SK-N-SH treated with all-trans-retinoic acid at 6 μM for 48 hours (cell line): ENCODE measurements around the gene DPYSL3.
A peak's percentile ranks its signal among the peaks of the same experiment; 100 is the strongest.

Source experiments
- ATAC-seq: fragments of 200-7000 bp; cut with Tn5 transposase; 3 replicates; pipeline ENCODE4 v1.9.1; 2020; ENCODE audit warnings: mild to moderate bottlenecking, moderate library complexity
- ARNTL ChIP-seq: fragments of 450-650 bp; formaldehyde crosslinking; IDR thresholded peaks from 2 replicates; pipeline ENCODE4 v1.5.0; 2020; ENCODE audit warnings: low read depth, mild to moderate bottlenecking, moderate library complexity, borderline replicate concordance
- BACH2 ChIP-seq: fragments of 250-450 bp; sonication (Bioruptor Pico); IDR thresholded peaks from 2 replicates; pipeline ENCODE4 v1.9.0; 2021; ENCODE audit warnings: mild to moderate bottlenecking, borderline replicate concordance
- CSDC2 ChIP-seq: fragments of 250-450 bp; sonication (Bioruptor Pico); IDR thresholded peaks from 2 replicates; pipeline ENCODE4 v1.5.0; 2020; ENCODE audit warnings: mild to moderate bottlenecking, moderate library complexity
- CSRNP3 ChIP-seq: fragments of 250-450 bp; sonication (Bioruptor Pico); IDR thresholded peaks from 2 replicates; pipeline ENCODE4 v1.5.1; 2021; ENCODE audit warnings: mild to moderate bottlenecking, moderate library complexity
- ESRRG ChIP-seq: fragments of 250-450 bp; sonication (Bioruptor Pico); IDR thresholded peaks from 2 replicates; pipeline ENCODE4 v1.6.1; 2021; ENCODE audit warnings: mild to moderate bottlenecking
- GLIS3 ChIP-seq: fragments of 250-450 bp; sonication (Bioruptor Pico); IDR thresholded peaks from 2 replicates; pipeline ENCODE4 v1.5.0; 2020; ENCODE audit warnings: mild to moderate bottlenecking, moderate library complexity
- ISL1 ChIP-seq: fragments of 250-450 bp; sonication (Bioruptor Pico); IDR thresholded peaks from 2 replicates; pipeline ENCODE4 v2.1.2; 2022; ENCODE audit warnings: mild to moderate bottlenecking, moderate library complexity
- OSR1 ChIP-seq: fragments of 250-450 bp; sonication (Bioruptor Pico); IDR thresholded peaks from 2 replicates; pipeline ENCODE4 v1.8.0; 2022; ENCODE audit warnings: moderate library complexity, mild to moderate bottlenecking, inconsistent platforms
- PPARA ChIP-seq: fragments of 250-450 bp; sonication (Bioruptor Pico); IDR thresholded peaks from 2 replicates; pipeline ENCODE4 v1.5.0; 2020; ENCODE audit warnings: mild to moderate bottlenecking, borderline replicate concordance
- RARB ChIP-seq: fragments of 250-450 bp; sonication (Bioruptor Pico); IDR thresholded peaks from 2 replicates; pipeline ENCODE4 v1.8.0; 2021; ENCODE audit warnings: mild to moderate bottlenecking, moderate library complexity
- SNAI2 ChIP-seq: fragments of 250-450 bp; sonication (Bioruptor Pico); IDR thresholded peaks from 2 replicates; pipeline ENCODE4 v1.5.0; 2020; ENCODE audit warnings: mild to moderate bottlenecking, moderate library complexity
- TCF4 ChIP-seq: fragments of 250-450 bp; sonication (Bioruptor Pico); IDR thresholded peaks from 2 replicates; pipeline ENCODE4 v1.8.0; 2021; ENCODE audit warnings: mild to moderate bottlenecking, moderate library complexity, borderline replicate concordance
- TSHZ2 ChIP-seq: fragments of 250-450 bp; sonication (Bioruptor Pico); IDR thresholded peaks from 2 replicates; pipeline ENCODE4 v1.5.0; 2020; ENCODE audit warnings: mild to moderate bottlenecking, moderate library complexity
- ZC3H10 ChIP-seq: fragments of 250-450 bp; sonication (Bioruptor Pico); IDR thresholded peaks from 2 replicates; pipeline ENCODE4 v1.5.1; 2021; ENCODE audit warnings: mild to moderate bottlenecking, moderate library complexity
- ZFP3 ChIP-seq: fragments of 250-450 bp; sonication (Bioruptor Pico); IDR thresholded peaks from 2 replicates; pipeline ENCODE4 v1.5.0; 2020; ENCODE audit warnings: mild to moderate bottlenecking, moderate library complexity
- ZFP30 ChIP-seq: fragments of 450-650 bp; formaldehyde crosslinking; IDR thresholded peaks from 2 replicates; pipeline ENCODE4 v1.5.0; 2022; ENCODE audit warnings: mild to moderate bottlenecking, moderate library complexity
- ZNF565 ChIP-seq: fragments of 450-650 bp; formaldehyde crosslinking; conservative IDR thresholded peaks from 2 replicates; pipeline ENCODE4 v1.5.0; 2020; ENCODE audit warnings: low read depth, mild to moderate bottlenecking, moderate library complexity
- ZNF70 ChIP-seq: fragments of 450-650 bp; formaldehyde crosslinking; IDR thresholded peaks from 2 replicates; pipeline ENCODE4 v1.5.0; 2020; ENCODE audit warnings: mild to moderate bottlenecking, moderate library complexity
- ZNF8 ChIP-seq: fragments of 450-650 bp; formaldehyde crosslinking; IDR thresholded peaks from 2 replicates; pipeline ENCODE4 v1.5.0; 2020; ENCODE audit warnings: mild to moderate bottlenecking, moderate library complexity
- TF ChIP-seq, protein P1 (sequence below): fragments of 250-450 bp; sonication (Bioruptor Pico); IDR thresholded peaks from 2 replicates; pipeline ENCODE4 v1.5.1; 2020; ENCODE audit warnings: low read depth, mild to moderate bottlenecking, moderate library complexity

Gene DPYSL3

GRCh38 chr5:147388184-147389108 lies 121.4 kb downstream of the DPYSL3 start (continued):
- TF ChIP-seq TSHZ2 (CRISPR knock-in tag) (no peak), ZFP30 (CRISPR knock-in tag) (no peak), ZNF8 (CRISPR knock-in tag) (no peak)

- TF ChIP-seq PPARA (CRISPR knock-in tag) (no peak), ARNTL (CRISPR knock-in tag) (no peak), ZFP30 (CRISPR knock-in tag) (peak; percentile 23; the same call in 1 of the 2 replicates), ZC3H10 (CRISPR knock-in tag) (0 out of 2 replicates have a peak, but pooled peaks have one; percentile 34), ISL1 (CRISPR knock-in tag) (peak; percentile 74), GLIS3 (CRISPR knock-in tag) (peak; percentile 86; the same call in 1 of the 2 replicates), CSDC2 (peak; percentile 97), ZNF8 (CRISPR knock-in tag) (peak; percentile 54; the same call in 1 of the 2 replicates), ZNF565 (CRISPR knock-in tag) (0 out of 2 replicates have a peak, but pooled peaks have one; percentile 3), ESRRG (peak; percentile 52; the same call in 1 of the 2 replicates), SNAI2 (CRISPR knock-in tag) (0 out of 2 replicates have a peak, but pooled peaks have one; percentile 83), TSHZ2 (CRISPR knock-in tag) (peak; percentile 87), RARB (CRISPR knock-in tag) (no peak), TCF4 (CRISPR knock-in tag) (peak; percentile 51; the same call in 1 of the 2 replicates), ZNF70 (peak; percentile 26; the same call in 1 of the 2 replicates), ZFP3 (CRISPR knock-in tag) (peak; percentile 90), BACH2 (no peak), CSRNP3 (peak; percentile 66; the same call in 1 of the 2 replicates)
- TF ChIP-seq, protein P1, sequence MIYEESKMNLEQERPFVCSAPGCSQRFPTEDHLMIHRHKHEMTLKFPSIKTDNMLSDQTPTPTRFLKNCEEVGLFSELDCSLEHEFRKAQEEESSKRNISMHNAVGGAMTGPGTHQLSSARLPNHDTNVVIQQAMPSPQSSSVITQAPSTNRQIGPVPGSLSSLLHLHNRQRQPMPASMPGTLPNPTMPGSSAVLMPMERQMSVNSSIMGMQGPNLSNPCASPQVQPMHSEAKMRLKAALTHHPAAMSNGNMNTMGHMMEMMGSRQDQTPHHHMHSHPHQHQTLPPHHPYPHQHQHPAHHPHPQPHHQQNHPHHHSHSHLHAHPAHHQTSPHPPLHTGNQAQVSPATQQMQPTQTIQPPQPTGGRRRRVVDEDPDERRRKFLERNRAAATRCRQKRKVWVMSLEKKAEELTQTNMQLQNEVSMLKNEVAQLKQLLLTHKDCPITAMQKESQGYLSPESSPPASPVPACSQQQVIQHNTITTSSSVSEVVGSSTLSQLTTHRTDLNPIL (CRISPR knock-in tag): peak; percentile 69; the same call in 1 of the 2 replicates
- TF ChIP-seq, all 23 proteins: peak for 15
- ATAC-seq: peak; percentile 31
Observed at GRCh38 chr5:147387109-147387508, 122.8 kb downstream of the DPYSL3 start.

GRCh38 chr5:147384346-147385193 lies 125.3 kb downstream of the DPYSL3 start:
- TF ChIP-seq TSHZ2 (CRISPR knock-in tag) (peak; percentile 88), ISL1 (CRISPR knock-in tag) (peak; percentile 83), SNAI2 (CRISPR knock-in tag) (peak; percentile 59; the same call in 1 of the 2 replicates), BACH2 (peak; percentile 79; the same call in 1 of the 2 replicates), ARNTL (CRISPR knock-in tag) (no peak), TCF4 (CRISPR knock-in tag) (peak; percentile 66; the same call in 1 of the 2 replicates), ZNF70 (no peak), OSR1 (CRISPR knock-in tag) (no peak), CSDC2 (no peak), GLIS3 (CRISPR knock-in tag) (peak; percentile 89), CSRNP3 (peak; percentile 62; the same call in 1 of the 2 replicates)
- ATAC-seq: peak; percentile 17; the same call in 2 of the 3 replicates
